Mesenchymal stem cell (in vitro differentiated cells and primary cell): ENCODE results near the gene USP6NL.

Experiments
- DNase-seq: peaks from one replicate; pipeline ENCODE4 v3.0.0-alpha.2; 2013
- H2AFZ ChIP-seq: one replicate; pipeline ENCODE4 v1.6.1; 2013; ENCODE audit warnings: low read depth, mild to moderate bottlenecking, control low read depth, inconsistent platforms, low read length, moderate library complexity
- H2AK5ac ChIP-seq: 2 replicates; pipeline ENCODE4 v1.6.1; 2013; ENCODE audit warnings: low read length, moderate library complexity, mild to moderate bottlenecking, inconsistent platforms; ENCODE audit not compliant: severe bottlenecking
- H2BK120ac ChIP-seq: one replicate; pipeline ENCODE4 v1.6.1; 2013; ENCODE audit warnings: low read depth, mild to moderate bottlenecking, inconsistent platforms, low read length, moderate library complexity
- H2BK12ac ChIP-seq, 2 experiments: one replicate each; pipeline ENCODE4 v1.6.1; 2013; ENCODE audit warnings: inconsistent platforms in 2 of 2, low read length in 2 of 2, mild to moderate bottlenecking in 2 of 2, moderate library complexity in 2 of 2, control low read depth in 1 of 2
- H2BK15ac ChIP-seq: one replicate; pipeline ENCODE4 v1.6.1; 2013; ENCODE audit warnings: mild to moderate bottlenecking, low read depth, inconsistent platforms; ENCODE audit not compliant: poor library complexity, severe bottlenecking
- H2BK5ac ChIP-seq: 2 replicates; pipeline ENCODE4 v1.6.1; 2013; ENCODE audit warnings: low read depth, mild to moderate bottlenecking, low read length, control low read depth, inconsistent platforms; ENCODE audit not compliant: poor library complexity, severe bottlenecking
- H3K14ac ChIP-seq, 2 experiments: one replicate each; pipeline ENCODE4 v1.6.1; 2013; ENCODE audit warnings: inconsistent platforms in 2 of 2, low read length in 2 of 2, control low read depth in 1 of 2, mild to moderate bottlenecking in 1 of 2, moderate library complexity in 1 of 2
- H3K18ac ChIP-seq, 2 experiments: one replicate each; pipeline ENCODE4 v1.6.1; 2013; ENCODE audit warnings: inconsistent platforms in 2 of 2, low read length in 2 of 2, control low read depth in 1 of 2, low read depth in 1 of 2, mild to moderate bottlenecking in 1 of 2
- H3K23ac ChIP-seq, 2 experiments: one replicate each; pipeline ENCODE4 v1.6.1; 2013; ENCODE audit warnings: inconsistent platforms in 2 of 2, low read length in 2 of 2, mild to moderate bottlenecking in 2 of 2, moderate library complexity in 2 of 2, control low read depth in 1 of 2
- H3K27ac ChIP-seq: 2 replicates; pipeline ENCODE4 v1.5.1; 2013; ENCODE audit warnings: mild to moderate bottlenecking, moderate library complexity, low read length, control low read depth, inconsistent platforms; ENCODE audit not compliant: poor library complexity, severe bottlenecking
- H3K27me3 ChIP-seq, 2 experiments: 2 replicates each; pipeline versions ENCODE4 v1.6.1 to v1.7.0; 2013; ENCODE audit warnings: low read length in 2 of 2, mild to moderate bottlenecking in 2 of 2, moderate library complexity in 2 of 2, control low read depth in 1 of 2, inconsistent platforms in 1 of 2; ENCODE audit not compliant: control insufficient read depth in 1 of 2, insufficient read depth in 1 of 2
- H3K36me3 ChIP-seq, 2 experiments: 2 replicates each; pipeline versions ENCODE4 v1.6.1 to v1.7.0; 2013; ENCODE audit warnings: low read length in 2 of 2, control low read depth in 1 of 2, inconsistent platforms in 1 of 2, low read depth in 1 of 2, mild to moderate bottlenecking in 1 of 2; ENCODE audit not compliant: insufficient read depth in 2 of 2, control insufficient read depth in 1 of 2
- H3K4ac ChIP-seq, 2 experiments: one replicate each; pipeline ENCODE4 v1.6.1; 2013; ENCODE audit warnings: inconsistent platforms in 2 of 2, low read length in 2 of 2, mild to moderate bottlenecking in 2 of 2, moderate library complexity in 2 of 2, control low read depth in 1 of 2, low read depth in 1 of 2
- H3K4me1 ChIP-seq: 2 replicates; pipeline ENCODE4 v1.6.1; 2013; ENCODE audit warnings: low read depth, low read length, control low read depth; ENCODE audit not compliant: control insufficient read depth, insufficient read depth
- H3K4me2 ChIP-seq: 2 replicates; pipeline ENCODE4 v1.6.1; 2013; ENCODE audit warnings: low read length, mild to moderate bottlenecking, inconsistent platforms; ENCODE audit not compliant: poor library complexity, severe bottlenecking
- H3K4me3 ChIP-seq, 2 experiments: 2 replicates each; pipeline versions ENCODE4 v1.5.1 to v1.7.0; 2013; ENCODE audit warnings: low read length in 2 of 2, mild to moderate bottlenecking in 2 of 2, control low read depth in 1 of 2, low read depth in 1 of 2; ENCODE audit not compliant: insufficient read depth in 1 of 2
- H3K79me1 ChIP-seq: replicated peaks from 2 replicates; pipeline ENCODE4 v1.6.1; 2013; ENCODE audit warnings: mild to moderate bottlenecking, control low read depth, low read length, inconsistent platforms; ENCODE audit not compliant: poor library complexity, severe bottlenecking
- H3K9ac ChIP-seq: 2 replicates; pipeline ENCODE4 v1.7.0; 2013; ENCODE audit warnings: mild to moderate bottlenecking, low read length, moderate library complexity
- H3K9me3 ChIP-seq: 2 replicates; pipeline ENCODE4 v1.7.0; 2013; ENCODE audit warnings: mild to moderate bottlenecking, low read length; ENCODE audit not compliant: control insufficient read depth
- H4K8ac ChIP-seq: one replicate; pipeline ENCODE4 v1.6.1; 2013; ENCODE audit warnings: inconsistent platforms, mild to moderate bottlenecking, low read length, moderate library complexity
- H4K91ac ChIP-seq: one replicate; pipeline ENCODE4 v1.6.1; 2013; ENCODE audit warnings: mild to moderate bottlenecking, low read length, inconsistent platforms
- WGBS: methylation state at CpG from one replicate; pipeline ENCODE4 v1.1.7; 2013; ENCODE audit warnings: mixed read lengths; 5-methylcytosine and 5-hydroxymethylcytosine counted together

The USP6NL gene

GRCh38 chr10:11636697-11637303, 25.4 kb upstream of the USP6NL start:
- Histone ChIP-seq H3K23ac (no peak overlapping the region), H3K14ac (no peak overlapping the region), H3K79me1 (no peaks in the 10 kb centered on the region), H3K27ac (no peak overlapping the region), H2BK12ac (no peak overlapping the region), H2BK5ac (no peak overlapping the region), H3K36me3 (no peaks in the 10 kb centered on the region), H3K9ac (no peak overlapping the region), H3K4me1 (no peaks in the 10 kb centered on the region), H3K9me3 (no peaks in the 10 kb centered on the region), H4K91ac (no peak overlapping the region), H2AK5ac (no peak overlapping the region), H3K4ac (no peak overlapping the region), H3K18ac (no peak overlapping the region), H2BK15ac (no peak overlapping the region), H3K27me3 (peaks cover 0 to 4% of the 10 kb centered on the region in 2 experiments), H2AFZ (no peak overlapping the region), H4K8ac (no peak overlapping the region), H3K4me3 (no peak overlapping the region), H2BK120ac (no peak overlapping the region), H3K4me2 (no peak overlapping the region)
- 92% methylated on average over 4 of the region's 4 CpGs for WGBS
- no peak for DNase-seq

DNA sequence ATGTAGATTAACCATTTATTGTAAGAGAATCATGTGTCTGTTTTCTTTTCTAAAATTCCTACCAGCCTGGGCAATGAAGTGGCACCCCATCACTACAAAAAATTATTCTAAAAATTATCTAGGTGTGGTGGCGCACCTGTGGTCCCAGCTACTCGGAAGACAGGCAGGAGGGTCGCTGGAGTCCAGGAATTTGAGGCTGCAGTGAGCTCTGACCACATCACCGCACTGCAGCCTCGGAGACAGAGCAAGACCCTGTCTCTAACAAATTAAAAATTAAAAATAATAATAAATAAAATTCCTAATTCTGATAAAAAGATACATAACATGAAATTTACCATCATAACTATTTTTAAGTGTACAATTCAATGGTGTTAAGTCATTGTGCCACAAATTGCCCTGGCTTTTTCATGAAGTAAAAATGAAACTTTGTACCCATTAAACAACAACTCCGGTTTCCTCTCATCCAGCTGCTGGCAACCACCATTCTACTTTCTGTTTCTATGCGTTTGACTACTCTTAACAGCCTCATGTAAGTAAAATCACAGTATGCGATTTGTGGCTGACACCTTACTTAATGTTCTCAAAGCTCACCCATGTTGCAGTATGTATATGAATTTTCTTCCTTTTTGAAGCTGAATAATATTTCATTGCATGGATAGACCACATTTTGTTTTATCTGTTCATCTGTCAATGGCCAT, 20.6 kb upstream of the USP6NL start:
- H3K27ac ChIP-seq: no peak overlapping the region

GRCh38 chr10:11631291-11631690, 19.8 kb upstream of the USP6NL start:
- Histone ChIP-seq H3K9me3 (no peaks in the 10 kb centered on the region), H3K4me3 (no peak overlapping the region), H3K14ac (no peak overlapping the region), H3K9ac (no peak overlapping the region), H3K23ac (no peak overlapping the region), H2AK5ac (no peak overlapping the region), H3K4me1 (no peaks in the 10 kb centered on the region), H2BK12ac (no peak overlapping the region), H3K27me3 (no peaks in the 10 kb centered on the region), H3K4ac (no peak overlapping the region), H4K8ac (no peak overlapping the region), H2AFZ (no peak overlapping the region), H3K18ac (no peak overlapping the region), H3K4me2 (no peak overlapping the region), H4K91ac (no peak overlapping the region), H2BK5ac (no peak overlapping the region), H2BK120ac (no peak overlapping the region), H3K79me1 (no peaks in the 10 kb centered on the region), H3K36me3 (no peaks in the 10 kb centered on the region), H2BK15ac (no peak overlapping the region), H3K27ac (no peak overlapping the region)
- 90% methylated on average over 7 of the region's 11 CpGs for WGBS
- no peak for DNase-seq

More for the DNA sequence above, 20.6 kb upstream of the USP6NL start:
- no peak overlapping the region for H4K8ac ChIP-seq
- H3K9me3 ChIP-seq: no peaks in the 10 kb centered on the region
- H3K36me3 ChIP-seq: no peaks in the 10 kb centered on the region
- H3K14ac ChIP-seq: no peak overlapping the region
- H4K91ac ChIP-seq: no peak overlapping the region
- no peak overlapping the region for H3K18ac ChIP-seq
- H3K79me1 ChIP-seq: no peaks in the 10 kb centered on the region
- no peak overlapping the region for H2AFZ ChIP-seq
- no peak overlapping the region for H2BK15ac ChIP-seq
- WGBS: 90% methylated on average over 5 of the region's 8 CpGs
- no peak overlapping the region for H3K4me2 ChIP-seq
- no peak overlapping the region for H2BK12ac ChIP-seq
- H3K4me3 ChIP-seq: no peak overlapping the region
- H2BK5ac ChIP-seq: no peak overlapping the region
- no peak overlapping the region for H3K4ac ChIP-seq
- H3K23ac ChIP-seq: no peak overlapping the region
- no peak for DNase-seq
- no peak overlapping the region for H2BK120ac ChIP-seq
- H3K4me1 ChIP-seq: no peaks in the 10 kb centered on the region
- H3K27me3 ChIP-seq: no peaks in the 10 kb centered on the region
- no peak overlapping the region for H3K9ac ChIP-seq
- no peak overlapping the region for H2AK5ac ChIP-seq

GRCh38 chr10:11629731-11630130, 18.3 kb upstream of the USP6NL start:
- Histone ChIP-seq H2AFZ (no peak overlapping the region), H3K4ac (no peak overlapping the region), H3K4me1 (no peaks in the 10 kb centered on the region), H2AK5ac (no peak overlapping the region), H3K14ac (no peak overlapping the region), H3K79me1 (no peaks in the 10 kb centered on the region), H3K9ac (no peak overlapping the region), H3K27ac (no peak overlapping the region), H3K18ac (no peak overlapping the region), H4K91ac (no peak overlapping the region), H3K36me3 (no peaks in the 10 kb centered on the region), H3K9me3 (no peaks in the 10 kb centered on the region), H2BK12ac (no peak overlapping the region), H3K23ac (no peak overlapping the region), H4K8ac (no peak overlapping the region), H2BK120ac (no peak overlapping the region), H3K4me2 (no peak overlapping the region), H3K27me3 (no peaks in the 10 kb centered on the region), H2BK5ac (no peak overlapping the region), H2BK15ac (no peak overlapping the region), H3K4me3 (no peak overlapping the region)
- DNase-seq: no peak
- over 99% methylated on average over 6 of the region's 6 CpGs for WGBS
